RWPE1 (cell line): ENCODE data around the gene SETSIP.

Experiments used
- CTCF ChIA-PET: fragments of 350-600 bp; sonication (Branson Sonifier 250); formaldehyde crosslinking; extraction: SDS; loops from one replicate; lab custom pipeline; 2021; lab: Yijun Ruan, JAX
- POLR2A ChIA-PET: fragments of 400-600 bp; formaldehyde crosslinking; extraction: SDS; loops from one replicate; lab custom pipeline; 2020; ENCODE audit warnings: antibody characterized with exemption; ENCODE audit not compliant: low non-redundant PET; lab: Yijun Ruan, JAX
- DNase-seq: peaks from one replicate; pipeline ENCODE4 v3.0.0; 2012; ENCODE audit warnings: low spot score
- H3K27ac ChIP-seq: fragments of 450-650 bp; 2 replicates; pipeline ENCODE4 v1.5.1; 2017
- TF ChIP-seq, protein P1 (sequence below): fragments of 450-650 bp; conservative IDR thresholded peaks from 2 replicates; pipeline ENCODE4 v1.5.1; 2017; ENCODE audit warnings: low read depth, mild to moderate bottlenecking

Gene SETSIP, protein sequence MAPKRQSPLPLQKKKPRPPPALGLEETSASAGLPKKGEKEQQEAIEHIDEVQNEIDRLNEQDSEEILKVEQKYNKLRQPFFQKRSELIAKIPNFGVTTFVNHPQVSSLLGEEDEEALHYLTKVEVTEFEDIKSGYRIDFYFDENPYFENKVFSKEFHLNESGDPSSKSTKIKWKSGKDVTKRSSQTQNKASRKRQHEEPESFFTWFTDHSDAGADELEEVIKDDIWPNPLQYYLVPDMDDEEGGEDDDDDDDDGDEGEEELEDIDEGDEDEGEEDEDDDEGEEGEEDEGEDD

DNA sequence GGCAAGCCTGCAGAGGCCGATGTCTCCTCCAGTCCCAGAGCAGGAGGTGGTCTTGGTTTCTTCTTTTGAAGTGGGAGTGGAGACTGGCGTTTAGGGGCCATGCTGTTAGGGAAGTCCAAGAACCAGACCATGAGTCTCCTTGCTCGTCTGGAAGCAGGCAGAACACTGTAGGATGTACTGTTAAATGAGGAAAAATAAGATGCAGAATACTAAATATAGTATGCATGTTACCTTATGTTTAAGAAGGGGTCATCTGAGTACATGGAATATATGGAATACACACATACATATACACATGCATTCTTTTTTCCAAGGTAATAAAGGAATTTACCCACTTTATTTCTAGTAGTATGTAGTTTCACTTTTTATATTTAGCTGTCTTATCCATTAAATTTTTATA is at the start of gene SETSIP:
Gene SETSIP (minus strand): TSS at position 101 of the 400 bp plus-strand sequence. CDS start 0 bp downstream, at position 101.
- TF ChIP-seq, protein P1, sequence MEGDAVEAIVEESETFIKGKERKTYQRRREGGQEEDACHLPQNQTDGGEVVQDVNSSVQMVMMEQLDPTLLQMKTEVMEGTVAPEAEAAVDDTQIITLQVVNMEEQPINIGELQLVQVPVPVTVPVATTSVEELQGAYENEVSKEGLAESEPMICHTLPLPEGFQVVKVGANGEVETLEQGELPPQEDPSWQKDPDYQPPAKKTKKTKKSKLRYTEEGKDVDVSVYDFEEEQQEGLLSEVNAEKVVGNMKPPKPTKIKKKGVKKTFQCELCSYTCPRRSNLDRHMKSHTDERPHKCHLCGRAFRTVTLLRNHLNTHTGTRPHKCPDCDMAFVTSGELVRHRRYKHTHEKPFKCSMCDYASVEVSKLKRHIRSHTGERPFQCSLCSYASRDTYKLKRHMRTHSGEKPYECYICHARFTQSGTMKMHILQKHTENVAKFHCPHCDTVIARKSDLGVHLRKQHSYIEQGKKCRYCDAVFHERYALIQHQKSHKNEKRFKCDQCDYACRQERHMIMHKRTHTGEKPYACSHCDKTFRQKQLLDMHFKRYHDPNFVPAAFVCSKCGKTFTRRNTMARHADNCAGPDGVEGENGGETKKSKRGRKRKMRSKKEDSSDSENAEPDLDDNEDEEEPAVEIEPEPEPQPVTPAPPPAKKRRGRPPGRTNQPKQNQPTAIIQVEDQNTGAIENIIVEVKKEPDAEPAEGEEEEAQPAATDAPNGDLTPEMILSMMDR, result no peak
- CTCF ChIA-PET, result no interaction called here
- no peak within 1 kb of the TSS for H3K27ac ChIP-seq
- POLR2A ChIA-PET, result no interaction called here
- DNase-seq, result no peak

DNA sequence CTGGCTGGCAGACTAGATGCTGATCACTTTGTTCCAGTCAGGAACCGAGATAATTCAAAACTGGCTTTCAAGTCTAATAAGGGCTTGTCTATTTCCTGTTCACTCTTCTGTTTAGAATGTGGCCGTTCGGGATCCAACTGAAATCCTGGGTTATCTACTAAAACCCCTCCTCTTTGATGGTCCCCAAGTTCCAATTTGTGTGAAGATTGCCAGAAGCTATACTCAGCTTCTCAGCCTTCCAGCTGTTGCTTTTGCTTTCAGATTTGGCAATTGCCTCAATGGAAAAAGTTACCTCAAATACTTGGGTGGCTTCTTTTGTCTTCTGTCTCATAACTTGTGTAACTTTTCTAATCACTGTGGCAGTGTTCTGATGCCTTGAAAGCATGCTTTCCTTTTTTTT is 48.7 kb upstream of the SETSIP start:
- no peak for DNase-seq
- no peak overlapping the region for H3K27ac ChIP-seq
- TF ChIP-seq, protein P1, result no peak
- ChIA-PET POLR2A (no interaction called here), CTCF (no interaction called here)

DNA sequence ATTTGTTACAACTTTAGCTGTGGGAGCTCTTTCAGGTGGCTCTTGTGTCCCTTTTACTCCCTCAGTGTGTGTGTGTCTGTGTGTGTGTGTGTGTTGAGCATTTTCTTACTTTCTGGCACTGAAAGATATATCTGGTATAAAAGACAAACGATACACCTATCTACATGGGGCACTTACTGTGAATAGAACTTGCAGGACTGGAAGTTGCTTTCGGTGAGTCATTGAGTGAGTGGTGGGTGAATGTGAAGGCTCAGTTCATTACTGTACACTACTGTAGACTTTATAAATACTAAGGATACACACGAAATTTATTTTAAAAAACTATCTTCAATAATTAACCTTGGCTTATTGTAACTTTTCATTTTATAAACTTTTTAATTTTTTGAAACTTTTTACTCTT is 43.6 kb upstream of the SETSIP start:
- TF ChIP-seq, protein P1, result no peak
- no peak overlapping the region for H3K27ac ChIP-seq
- DNase-seq, result peak; percentile 8
- POLR2A ChIA-PET, result no interaction called here
- CTCF ChIA-PET, result no interaction called here

DNA sequence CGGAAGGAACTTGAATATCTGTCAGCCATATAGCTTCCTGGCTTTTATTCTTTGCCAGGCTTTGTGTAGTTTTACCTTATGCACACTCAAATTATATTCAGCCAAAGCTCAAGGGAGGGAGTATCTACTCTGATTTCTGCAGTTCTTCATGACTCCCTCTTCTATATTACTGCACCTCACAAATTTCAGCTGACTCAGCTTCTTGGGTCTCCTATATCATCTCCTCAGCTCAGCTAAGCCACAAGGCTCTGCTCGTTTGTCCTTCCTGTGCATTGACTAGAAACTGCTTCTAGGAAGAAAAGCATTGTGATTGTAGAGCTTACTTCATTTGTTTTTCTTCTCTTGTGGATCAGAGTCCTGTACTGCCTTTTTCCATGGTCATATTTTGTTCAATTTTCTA is 42.3 kb upstream of the SETSIP start:
- no peak overlapping the region for H3K27ac ChIP-seq
- POLR2A ChIA-PET, result no interaction called here
- no peak for DNase-seq
- TF ChIP-seq, protein P1, result no peak
- CTCF ChIA-PET, result no interaction called here

DNA sequence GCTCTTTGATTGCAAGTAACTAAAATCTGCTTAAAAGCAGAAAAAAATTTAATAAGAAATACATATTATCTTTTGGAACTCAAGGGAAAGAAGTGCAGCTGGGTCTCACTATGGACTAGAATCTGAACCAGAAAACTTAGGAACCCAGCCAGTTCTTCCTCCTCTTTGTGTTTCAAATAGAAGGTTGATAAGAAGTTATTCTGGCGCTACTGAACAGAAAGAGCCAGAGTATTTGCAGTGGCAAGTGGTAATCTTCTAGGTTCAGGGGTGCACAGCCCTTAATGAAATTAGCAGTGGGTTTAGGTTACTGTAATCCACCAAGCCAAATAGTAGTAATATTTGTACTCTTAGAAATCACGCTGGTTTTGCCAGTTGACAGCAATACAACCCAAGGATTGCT is 33.4 kb upstream of the SETSIP start:
- CTCF ChIA-PET, result no interaction called here

DNA sequence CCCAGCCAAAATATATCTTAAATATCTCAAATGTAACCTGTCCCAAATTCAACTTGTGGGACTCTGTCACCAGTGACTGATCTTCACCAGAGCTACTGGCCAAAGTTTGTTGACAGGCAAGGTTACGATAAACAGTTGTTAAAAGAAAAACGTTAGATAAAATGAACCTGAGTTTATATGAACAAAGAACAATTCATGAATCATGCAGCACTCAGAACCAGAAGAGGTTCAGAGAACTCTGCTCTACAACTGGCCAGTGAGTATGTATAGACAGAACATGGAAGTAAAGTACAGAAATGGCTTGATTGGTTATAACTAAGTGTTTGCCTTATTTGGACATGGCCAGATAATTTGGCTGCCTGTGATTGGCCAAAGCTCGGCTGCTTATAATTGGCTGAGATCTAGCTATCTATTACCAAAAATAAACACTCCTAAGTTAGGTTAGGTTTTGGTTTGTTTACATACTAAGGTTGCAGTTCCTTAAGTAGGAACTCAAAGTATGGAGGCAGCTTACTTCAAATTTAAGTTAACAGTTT is 30.4 kb upstream of the SETSIP start:
- ChIA-PET CTCF (no interaction called here), POLR2A (no interaction called here)
- no peak overlapping the region for H3K27ac ChIP-seq
- TF ChIP-seq, protein P1, result no peak
- DNase-seq, result no peak

More for the DNA sequence above, 33.4 kb upstream of the SETSIP start:
- TF ChIP-seq, protein P1, result no peak
- H3K27ac ChIP-seq, result no peak overlapping the region
- DNase-seq, result no peak
- POLR2A ChIA-PET, result no interaction called here
